Tibial nerve (tissue), 4 donors: ENCODE measurements around the gene DLK1. TPM values are rescaled to one million over a fixed set of nuclear protein-coding genes. Genes with fewer than 3 reads are reported as not detected.

Experiments used
- DNase-seq, 2 donors: peaks; one replicate each; pipeline ENCODE4 v3.0.0-alpha.2; 2019; ENCODE audit warnings: low spot score in 2 of 2
- H3K27ac ChIP-seq, 4 donors: fragments of 200-600 bp; sonication (generic) in 3 of 4; one replicate each; pipeline ENCODE4 v1.5.1; 2017 to 2019; ENCODE audit warnings: mild to moderate bottlenecking in 1 of 4
- H3K27me3 ChIP-seq, 2 donors: fragments of 200-600 bp; sonication (generic) in 1 of 2; one replicate each; pipeline versions ENCODE4 v1.5.1 to v1.6.0; 2017 to 2019
- H3K36me3 ChIP-seq, 3 donors: fragments of 200-600 bp; sonication (generic); one replicate each; pipeline ENCODE4 v1.5.1; 2018 to 2019
- H3K4me1 ChIP-seq, 4 donors: fragments of 200-600 bp; sonication (generic) in 3 of 4; one replicate each; pipeline ENCODE4 v1.5.1; 2017 to 2019
- H3K4me3 ChIP-seq, 4 donors: fragments of 200-600 bp; sonication (generic) in 3 of 4; one replicate each; pipeline ENCODE4 v1.5.1; 2017 to 2019; ENCODE audit warnings: mild to moderate bottlenecking in 1 of 4, moderate library complexity in 1 of 4
- H3K9me3 ChIP-seq, 4 donors: fragments of 200-600 bp; sonication (generic) in 3 of 4; one replicate each; pipeline ENCODE4 v1.5.1; 2017 to 2019
- CTCF ChIP-seq, 5 experiments: fragments of 200-600 bp in 3 of 5; fragments of 450-650 bp in 2 of 5; sonication (generic) in 3 of 5; IDR thresholded peaks; one replicate each; pipeline ENCODE4 v1.5.1; 2016 to 2019; ENCODE audit warnings: antibody characterized with exemption in 5 of 5, mild to moderate bottlenecking in 3 of 5, moderate library complexity in 2 of 5
- EP300 ChIP-seq, 2 donors: sonication (generic); formaldehyde crosslinking; IDR thresholded peaks; one replicate each; pipeline ENCODE4 v1.6.1; 2017; ENCODE audit warnings: antibody characterized with exemption in 2 of 2, mild to moderate bottlenecking in 1 of 2
- POLR2A ChIP-seq, 2 donors: fragments of 450-650 bp; IDR thresholded peaks; one replicate each; pipeline ENCODE4 v1.6.1; 2017; ENCODE audit warnings: antibody characterized with exemption in 2 of 2, mild to moderate bottlenecking in 2 of 2, moderate library complexity in 2 of 2
- WGBS, 2 donors: methylation state at CpG; one replicate each; pipeline ENCODE4 v1.1.5; 2018; 5-methylcytosine and 5-hydroxymethylcytosine counted together
- total RNA-seq, 4 donors: library from RNA; depleted of rRNA; stranded (reverse); fragments of >200 nt; gene quantifications; one replicate each; pipeline ENCODE4 v1.1.0, GENCODE V29; 2016

The DLK1 gene
- total RNA-seq, 4 donors from 2014 or later = not detected

- Histone ChIP-seq H3K4me1 (no peaks in the 10 kb centered on the region), H3K4me3 (no peak overlapping the region), H3K27me3 (peaks cover 0 to 5% of the 10 kb centered on the region in 2 donors), H3K36me3 (no peaks in the 10 kb centered on the region), H3K27ac (no peak overlapping the region), H3K9me3 (no peaks in the 10 kb centered on the region)
- TF ChIP-seq CTCF (IDR thresholded peaks at IDR 0.05) = no peak
- TF ChIP-seq EP300 (IDR thresholded peaks at IDR 0.05) = no peak
- TF ChIP-seq POLR2A (IDR thresholded peaks at IDR 0.05) = no peak
- 76 to 84% methylated on average over 26 to 27 of the region's 27 CpGs for WGBS, 2 donors
- no peak for DNase-seq
Observed at GRCh38 chr14:100692859-100693558, 33.7 kb upstream of the DLK1 start.

GRCh38 chr14:100693877-100694578, 32.7 kb upstream of the DLK1 start:
- whole genome bisulfite sequencing, 2 donors = 81 to 84% methylated on average over 21 to 23 of the region's 23 CpGs
- no peak for TF ChIP-seq POLR2A (IDR thresholded peaks at IDR 0.05)
- no peak for TF ChIP-seq CTCF (IDR thresholded peaks at IDR 0.05)
- TF ChIP-seq EP300 (IDR thresholded peaks at IDR 0.05) = no peak
- Histone ChIP-seq H3K4me1 (no peaks in the 10 kb centered on the region), H3K4me3 (no peak overlapping the region), H3K36me3 (no peaks in the 10 kb centered on the region), H3K9me3 (no peaks in the 10 kb centered on the region), H3K27me3 (peaks cover 0 to 5% of the 10 kb centered on the region in 2 donors), H3K27ac (no peak overlapping the region)
- no peak for DNase-seq

GRCh38 chr14:100694579-100695422, 31.9 kb upstream of the DLK1 start:
- no peak overlapping the region for H3K4me3 ChIP-seq
- H3K27ac ChIP-seq = no peak overlapping the region
- H3K4me1 ChIP-seq = no peaks in the 10 kb centered on the region
- peaks cover 0 to 5% of the 10 kb centered on the region in 2 donors for H3K27me3 ChIP-seq
- no peak for DNase-seq
- H3K36me3 ChIP-seq = no peaks in the 10 kb centered on the region
- 80 to 82% methylated on average over 14 to 17 of the region's 17 CpGs for WGBS, 2 donors
- no peaks in the 10 kb centered on the region for H3K9me3 ChIP-seq
- TF ChIP-seq EP300 (IDR thresholded peaks at IDR 0.05) (no peak), CTCF (IDR thresholded peaks at IDR 0.05) (no peak)

GRCh38 chr14:100695423-100695738, 31.3 kb upstream of the DLK1 start:
- no peak for TF ChIP-seq EP300 (IDR thresholded peaks at IDR 0.05)
- no peak for TF ChIP-seq CTCF (IDR thresholded peaks at IDR 0.05)
- TF ChIP-seq POLR2A (IDR thresholded peaks at IDR 0.05) = no peak
- no peaks in the 10 kb centered on the region for H3K4me1 ChIP-seq
- peaks cover 0 to 5% of the 10 kb centered on the region in 2 donors for H3K27me3 ChIP-seq
- H3K36me3 ChIP-seq = no peaks in the 10 kb centered on the region
- no peak for DNase-seq
- H3K27ac ChIP-seq = no peak overlapping the region
- H3K4me3 ChIP-seq = no peak overlapping the region
- no peaks in the 10 kb centered on the region for H3K9me3 ChIP-seq
- 52 to 53% methylated on average over 13 of the region's 13 CpGs for WGBS, 2 donors

GRCh38 chr14:100696008-100696407, 30.7 kb upstream of the DLK1 start:
- no peaks in the 10 kb centered on the region for H3K9me3 ChIP-seq
- TF ChIP-seq POLR2A (IDR thresholded peaks at IDR 0.05) (no peak), CTCF (IDR thresholded peaks at IDR 0.05) (no peak), EP300 (IDR thresholded peaks at IDR 0.05) (no peak)
- peaks cover 0 to under 1% of the 10 kb centered on the region in 2 donors for H3K27me3 ChIP-seq
- no peaks in the 10 kb centered on the region for H3K4me1 ChIP-seq
- no peaks in the 10 kb centered on the region for H3K36me3 ChIP-seq
- DNase-seq = no peak
- 57 to 69% methylated on average over 13 of the region's 13 CpGs for WGBS, 2 donors
- H3K4me3 ChIP-seq = no peak overlapping the region
- H3K27ac ChIP-seq = no peak overlapping the region
